Measurements from ENCODE around the gene ALKBH5.

DNA sequence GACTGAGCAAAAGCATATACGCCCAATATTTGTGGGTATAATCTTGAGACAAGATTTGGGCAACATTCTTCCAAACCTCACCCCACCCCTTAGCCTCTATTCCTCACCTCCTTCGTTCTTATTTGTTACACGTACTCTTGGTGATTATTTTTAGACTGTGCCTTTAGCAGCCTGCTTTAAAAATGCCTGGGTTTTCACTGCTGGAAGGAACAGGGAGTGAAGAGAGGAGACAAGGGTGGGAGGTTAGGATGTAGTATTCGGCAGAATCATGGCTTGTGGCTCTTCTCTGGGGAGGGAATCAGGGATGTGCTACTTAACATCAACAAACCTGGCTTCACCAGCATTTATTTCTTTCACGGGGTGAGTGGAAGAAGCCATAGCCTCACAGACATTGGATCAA is 11.6 kb downstream of the ALKBH5 start:
- TF ChIP-seq, protein P1, sequence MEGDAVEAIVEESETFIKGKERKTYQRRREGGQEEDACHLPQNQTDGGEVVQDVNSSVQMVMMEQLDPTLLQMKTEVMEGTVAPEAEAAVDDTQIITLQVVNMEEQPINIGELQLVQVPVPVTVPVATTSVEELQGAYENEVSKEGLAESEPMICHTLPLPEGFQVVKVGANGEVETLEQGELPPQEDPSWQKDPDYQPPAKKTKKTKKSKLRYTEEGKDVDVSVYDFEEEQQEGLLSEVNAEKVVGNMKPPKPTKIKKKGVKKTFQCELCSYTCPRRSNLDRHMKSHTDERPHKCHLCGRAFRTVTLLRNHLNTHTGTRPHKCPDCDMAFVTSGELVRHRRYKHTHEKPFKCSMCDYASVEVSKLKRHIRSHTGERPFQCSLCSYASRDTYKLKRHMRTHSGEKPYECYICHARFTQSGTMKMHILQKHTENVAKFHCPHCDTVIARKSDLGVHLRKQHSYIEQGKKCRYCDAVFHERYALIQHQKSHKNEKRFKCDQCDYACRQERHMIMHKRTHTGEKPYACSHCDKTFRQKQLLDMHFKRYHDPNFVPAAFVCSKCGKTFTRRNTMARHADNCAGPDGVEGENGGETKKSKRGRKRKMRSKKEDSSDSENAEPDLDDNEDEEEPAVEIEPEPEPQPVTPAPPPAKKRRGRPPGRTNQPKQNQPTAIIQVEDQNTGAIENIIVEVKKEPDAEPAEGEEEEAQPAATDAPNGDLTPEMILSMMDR (IDR thresholded peaks at IDR 0.05; ENCODE audit: low read depth, low read length, poor library complexity, severe bottlenecking) = no peak
- no peak for TF ChIP-seq EZH2phosphoT487 (IDR thresholded peaks at IDR 0.05; ENCODE audit: borderline replicate concordance, low read length)
